Lower leg skin (tissue), 3 donors: ENCODE data around the gene SLC17A8.

Experiments
- CTCF ChIP-seq, 3 donors: fragments of 450-650 bp; IDR thresholded peaks; one replicate each; pipeline ENCODE4 v1.5.1; 2016; ENCODE audit warnings: antibody characterized with exemption in 3 of 3, mild to moderate bottlenecking in 3 of 3, moderate library complexity in 2 of 3
- POLR2A ChIP-seq, 2 donors: fragments of 450-650 bp; IDR thresholded peaks; one replicate each; pipeline ENCODE4 v1.6.1; 2016 to 2017; ENCODE audit warnings: antibody characterized with exemption in 2 of 2, mild to moderate bottlenecking in 1 of 2, moderate library complexity in 1 of 2

DNA sequence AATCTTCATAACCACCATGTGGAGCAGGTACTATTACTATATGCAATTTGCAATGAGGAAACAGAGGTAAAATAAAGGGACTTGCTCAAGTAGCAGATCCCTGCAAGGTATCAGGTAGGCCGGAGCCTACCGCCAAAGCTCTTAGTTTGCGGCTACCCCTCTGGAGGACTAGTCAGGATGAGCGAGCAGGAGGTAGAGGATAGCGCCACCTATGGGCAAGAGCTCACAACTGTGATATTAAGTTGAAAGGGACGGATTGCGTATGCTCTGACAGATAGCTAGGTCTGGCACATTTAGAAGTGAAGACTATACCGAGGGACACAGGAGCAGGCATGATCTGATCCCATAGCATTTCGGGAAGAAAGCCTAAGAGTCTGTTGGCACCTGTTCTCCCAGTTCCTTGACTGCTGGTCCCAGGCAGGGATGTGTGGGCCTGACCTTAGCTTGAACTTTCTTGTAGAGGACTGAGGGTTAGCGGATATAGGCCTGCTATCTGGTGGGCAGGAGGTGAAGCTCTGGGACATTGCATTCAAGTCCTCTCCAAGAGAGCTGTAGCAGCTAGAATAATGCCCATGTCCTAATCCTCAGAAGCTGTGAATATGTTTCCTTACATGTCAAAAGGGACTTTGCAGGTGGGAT lies 48.0 kb downstream of the SLC17A8 start:
- TF ChIP-seq CTCF (IDR thresholded peaks at IDR 0.05) (no peak), POLR2A (IDR thresholded peaks at IDR 0.05) (no peak)
